ENCODE measurements around the gene STX8.

The STX8 gene

GRCh38 chr17:9521062-9521461 is 54.6 kb downstream of the STX8 start:
- Histone ChIP-seq H3K27ac (no peak overlapping the region), H3K4me3 (no peak overlapping the region)
- TF ChIP-seq CTCF (IDR thresholded peaks at IDR 0.05) = no peak
- no peak for DNase-seq (ENCODE audit: low spot score)

GRCh38 chr17:9520649-9521048 is 55.0 kb downstream of the STX8 start:
- no peak for DNase-seq (ENCODE audit: low spot score)
- TF ChIP-seq CTCF (IDR thresholded peaks at IDR 0.05) = no peak
- Histone ChIP-seq H3K4me3 (no peak overlapping the region), H3K27ac (no peak overlapping the region)

GRCh38 chr17:9519583-9520272 is 55.9 kb downstream of the STX8 start:
- DNase-seq (ENCODE audit: low spot score) = no peak
- no peak overlapping the region for H3K27ac ChIP-seq
- TF ChIP-seq CTCF (IDR thresholded peaks at IDR 0.05) = no peak
- H3K4me3 ChIP-seq = no peak overlapping the region

GRCh38 chr17:9517396-9517795 is 58.2 kb downstream of the STX8 start:
- no peak for TF ChIP-seq CTCF (IDR thresholded peaks at IDR 0.05)
- Histone ChIP-seq H3K27ac (no peak overlapping the region), H3K4me3 (no peak overlapping the region)
- no peak for DNase-seq (ENCODE audit: low spot score)

- TF ChIP-seq CTCF (IDR thresholded peaks at IDR 0.05) = no peak
- no peak for DNase-seq (ENCODE audit: low spot score)
- Histone ChIP-seq H3K27ac (no peak overlapping the region), H3K4me3 (no peak overlapping the region)
Observed at GRCh38 chr17:9513266-9513665, 62.4 kb downstream of the STX8 start.

GRCh38 chr17:9512323-9513168 is 63.1 kb downstream of the STX8 start:
- DNase-seq (ENCODE audit: low spot score) = no peak
- Histone ChIP-seq H3K4me3 (no peak overlapping the region), H3K27ac (no peak overlapping the region)
- no peak for TF ChIP-seq CTCF (IDR thresholded peaks at IDR 0.05)

All from coronary artery (tissue), 2 donors.